HuH-7 (cell line): ENCODE results near the gene ARHGAP15.
"Not testable (repeated sequence)": the region's sequence is repeated elsewhere in the genome, so short reads cannot be mapped to it uniquely, and the experiment has no call there.

Experiments
- DNase-seq: peaks from one replicate; pipeline ENCODE4 v3.0.0; 2011; ENCODE audit warnings: low spot score

ARHGAP15 gene

GRCh38 chr2:143528021-143528420, 398.8 kb downstream of the ARHGAP15 start:
- no peak for DNase-seq

DNA sequence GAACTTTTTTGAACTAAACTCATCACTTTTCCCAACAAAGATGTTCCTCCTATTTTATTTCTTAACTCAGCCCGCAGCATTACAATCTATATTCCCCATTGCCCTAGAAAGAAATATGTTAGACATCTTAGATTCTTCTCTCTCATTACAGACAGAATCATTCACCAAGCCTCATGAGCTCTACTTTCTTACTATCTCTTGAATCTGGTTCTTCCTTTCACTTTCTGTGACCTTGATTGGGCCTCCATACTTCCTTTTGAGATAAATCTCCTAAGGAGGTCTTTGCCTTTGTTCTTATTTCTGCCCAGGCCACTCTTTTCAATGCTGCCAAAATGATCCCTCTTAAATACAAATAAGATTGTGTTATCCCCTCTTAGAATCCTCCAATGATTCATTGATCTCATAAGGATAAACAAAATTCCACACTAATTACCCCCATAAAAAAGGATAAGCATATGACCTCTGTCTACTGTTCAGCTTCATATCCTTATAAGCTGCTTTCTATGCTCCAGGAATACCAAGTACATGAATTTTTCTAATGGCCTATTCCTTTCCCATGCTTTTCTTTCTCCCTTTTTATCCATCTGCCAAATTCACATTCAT, 400.0 kb downstream of the ARHGAP15 start:
- DNase-seq: no peak

DNA sequence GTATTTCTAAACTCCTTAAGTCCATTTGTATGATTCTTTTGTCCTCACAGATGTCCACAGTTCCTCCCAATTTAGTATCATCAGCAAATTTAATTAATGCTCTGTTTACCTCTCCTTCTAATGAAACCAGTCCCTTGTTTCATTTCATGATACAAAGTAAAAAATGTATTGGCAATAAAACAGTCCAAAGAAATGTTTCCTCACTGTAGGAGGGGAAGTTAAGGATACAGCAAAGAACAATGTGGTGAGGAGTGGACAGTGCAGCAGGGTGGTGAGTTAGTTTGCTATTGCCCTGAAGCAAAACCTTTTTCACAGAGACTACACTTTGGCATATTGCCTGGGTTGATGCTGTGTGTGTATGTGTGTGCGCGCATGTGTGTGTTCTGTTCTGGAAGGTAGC, 401.5 kb downstream of the ARHGAP15 start:
- DNase-seq: no peak

DNA sequence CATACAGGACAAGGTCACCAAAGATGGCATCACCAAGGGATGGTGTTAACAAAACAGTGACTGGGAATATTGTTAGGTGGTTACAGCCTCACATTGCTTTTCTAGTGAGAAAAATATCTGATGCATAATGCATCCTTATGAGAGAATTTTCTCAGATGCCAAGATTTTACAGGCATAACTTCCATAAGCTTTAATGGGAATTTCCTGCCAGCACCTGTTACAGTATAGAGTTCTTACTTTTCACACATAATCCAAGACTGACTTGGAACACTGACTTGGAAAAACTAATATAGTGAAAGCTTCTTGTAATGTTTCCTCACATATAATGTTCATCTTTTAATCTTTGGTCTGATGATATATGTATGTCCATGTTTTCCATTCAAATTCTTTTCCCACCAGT, 402.8 kb downstream of the ARHGAP15 start:
- DNase-seq: no peak

DNA sequence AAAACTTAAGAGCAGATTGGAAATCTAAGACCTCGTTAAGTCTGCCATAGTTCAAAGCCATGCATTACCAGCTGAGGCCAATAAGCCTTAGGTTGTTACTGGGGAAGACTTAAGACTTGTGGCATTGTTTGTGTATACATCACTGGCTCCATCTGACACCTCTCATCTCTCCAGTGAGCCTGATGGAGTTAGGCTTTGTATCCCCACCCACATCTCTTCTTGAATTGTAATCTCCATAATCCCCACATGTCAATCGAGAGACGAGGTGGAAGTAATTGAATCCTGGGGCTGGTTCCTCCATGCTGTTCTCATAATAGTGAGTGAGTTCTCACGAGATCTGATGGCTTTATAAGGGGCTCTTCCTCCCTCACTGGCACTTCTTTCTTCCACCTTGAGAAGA, 404.6 kb downstream of the ARHGAP15 start:
- DNase-seq: no peak

DNA sequence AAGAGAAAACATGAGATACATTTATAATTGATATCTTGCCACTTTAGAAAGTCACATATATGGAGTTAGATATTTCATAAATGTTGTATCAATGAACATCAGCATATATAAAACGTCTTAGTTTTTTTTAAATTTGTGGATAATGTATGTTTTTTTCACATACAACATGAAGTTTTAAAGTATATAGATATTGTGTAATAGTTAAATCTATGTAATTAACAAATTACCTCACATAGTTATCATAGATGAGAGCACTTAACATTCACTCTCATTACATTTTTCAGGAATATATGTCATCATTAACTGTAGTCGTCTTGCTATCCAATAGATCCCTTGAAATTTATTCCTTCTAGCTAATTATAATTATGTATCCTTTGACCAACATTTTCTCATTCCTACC, 406.6 kb downstream of the ARHGAP15 start:
- DNase-seq: no peak

DNA sequence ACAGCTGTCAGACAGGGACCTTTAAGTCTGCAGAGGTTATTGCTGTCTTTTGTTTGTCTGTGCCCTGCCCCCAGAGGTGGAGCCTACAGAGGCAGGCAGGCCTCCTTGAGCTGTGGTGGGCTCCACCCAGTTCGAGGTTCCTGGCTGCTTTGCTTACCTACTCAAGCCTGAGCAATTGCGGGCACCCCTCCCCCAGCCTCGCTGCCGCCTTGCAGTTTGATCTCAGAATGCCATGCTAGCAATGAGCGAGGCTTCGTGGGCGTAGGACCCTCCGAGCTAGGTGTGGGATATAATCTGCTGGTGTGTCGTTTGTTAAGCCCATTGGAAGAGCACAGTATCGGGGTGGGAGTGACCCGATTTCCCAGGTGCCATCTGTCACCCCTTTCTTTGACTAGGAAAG, 412.7 kb downstream of the ARHGAP15 start:
- DNase-seq: not testable (repeated sequence)

DNA sequence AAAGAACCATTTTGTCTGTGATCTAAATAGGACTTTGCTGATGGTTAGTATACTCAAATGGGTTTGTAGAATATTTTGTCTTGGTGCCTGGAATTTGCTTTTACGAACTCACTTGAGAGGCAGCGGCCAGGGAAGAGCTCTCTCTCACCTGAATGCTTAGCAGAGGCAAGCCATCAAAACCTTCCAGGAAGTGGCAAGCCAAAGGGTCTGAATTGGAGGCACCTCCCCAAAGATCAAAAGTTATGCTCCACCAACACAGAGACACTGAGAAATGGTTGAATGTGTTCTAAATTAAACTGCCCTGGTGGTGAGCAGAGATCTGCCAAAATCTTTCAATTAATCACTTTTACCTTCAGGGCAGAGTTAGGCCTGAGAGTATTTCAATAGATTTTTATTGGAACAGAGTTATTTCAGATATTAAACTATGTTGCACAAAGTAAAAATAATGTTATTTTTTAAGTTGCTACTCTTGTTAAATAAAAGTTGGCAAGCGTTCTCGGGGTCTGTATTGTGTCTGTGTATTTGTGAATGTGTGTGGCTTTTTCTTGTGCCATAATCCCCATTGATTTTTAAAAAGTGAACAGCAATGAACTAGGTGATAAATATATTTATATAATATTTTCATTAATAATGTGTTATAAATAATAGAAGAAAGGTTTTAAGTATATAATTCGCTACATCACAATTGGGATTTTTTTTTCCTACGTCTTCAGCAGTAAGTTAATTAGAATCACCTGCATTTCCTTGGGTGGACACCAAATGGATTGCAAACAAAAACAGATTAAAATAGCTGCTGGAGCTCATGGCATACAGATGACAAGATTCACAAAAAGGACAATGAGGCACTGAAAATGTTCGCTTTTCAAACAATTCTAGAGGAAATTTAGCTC, 416.1 kb downstream of the ARHGAP15 start:
- no peak for DNase-seq

DNA sequence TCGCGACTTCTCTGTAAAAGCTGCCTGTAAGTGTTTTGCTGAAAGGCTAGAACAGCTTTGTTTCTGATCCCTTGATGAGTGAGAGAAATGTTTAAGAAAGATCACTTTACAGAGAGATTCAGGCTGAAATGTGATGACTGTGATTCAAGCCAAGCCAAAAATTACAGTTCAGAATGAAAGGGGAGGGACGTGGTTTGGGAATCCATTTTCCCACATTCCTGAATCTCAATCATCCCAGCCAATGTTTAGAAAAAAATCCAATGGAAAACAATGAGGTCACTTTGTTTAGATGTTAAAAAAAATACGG, 416.7 kb downstream of the ARHGAP15 start:
- DNase-seq: no peak

- no peak for DNase-seq
Observed at GRCh38 chr2:143548032-143548431, 418.8 kb downstream of the ARHGAP15 start.

DNA sequence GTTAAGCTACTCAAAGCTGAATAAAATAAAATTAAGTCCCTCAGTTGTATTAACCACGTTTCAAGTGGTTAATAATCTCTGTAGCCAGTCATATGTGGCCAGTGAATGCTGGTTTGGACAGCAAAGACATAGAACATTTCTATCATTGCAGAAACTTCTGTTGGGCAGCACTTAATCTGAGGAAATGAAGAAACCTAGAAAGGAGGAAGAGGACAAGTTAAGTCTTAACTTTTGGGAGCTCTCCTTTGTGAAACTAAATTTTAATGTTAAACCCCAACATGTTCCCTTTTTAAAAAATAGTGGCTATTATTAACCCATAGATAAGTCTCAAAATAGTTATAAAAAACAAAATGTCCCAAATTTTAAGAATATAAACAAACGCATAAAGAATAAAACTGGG, 421.3 kb downstream of the ARHGAP15 start:
- no peak for DNase-seq

DNA sequence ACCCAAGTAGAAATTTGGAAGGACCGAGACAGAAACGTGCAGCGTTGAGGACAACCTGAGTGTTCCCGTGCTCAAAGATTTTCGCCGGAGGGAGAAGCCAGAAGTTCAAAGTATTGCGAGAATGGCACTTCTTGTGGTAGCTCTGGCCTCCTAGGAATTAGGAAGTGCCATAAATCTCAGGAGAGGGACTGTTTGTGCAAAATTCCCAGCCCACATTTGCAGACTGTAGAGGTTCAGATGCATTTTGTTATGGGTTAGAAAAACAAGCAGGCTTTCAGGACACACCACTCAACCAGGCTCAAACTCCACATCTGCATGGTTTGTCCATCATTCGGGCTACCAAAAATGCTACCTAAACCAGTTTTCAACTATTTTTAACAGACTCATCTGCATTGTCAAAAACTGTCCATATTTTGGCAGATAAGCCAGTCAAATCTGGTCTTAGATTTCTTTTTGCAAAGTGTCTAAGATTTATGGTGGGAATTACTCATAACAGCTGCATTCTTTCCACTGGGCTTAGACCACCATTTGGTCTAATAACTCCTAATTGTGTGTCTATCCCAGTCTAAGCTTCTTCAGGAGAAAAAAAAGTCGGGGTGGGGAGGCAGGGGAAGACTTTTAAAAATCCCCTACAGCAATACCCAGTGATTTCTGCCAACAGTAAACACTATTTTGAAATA, 422.9 kb downstream of the ARHGAP15 start:
- no peak for DNase-seq

DNA sequence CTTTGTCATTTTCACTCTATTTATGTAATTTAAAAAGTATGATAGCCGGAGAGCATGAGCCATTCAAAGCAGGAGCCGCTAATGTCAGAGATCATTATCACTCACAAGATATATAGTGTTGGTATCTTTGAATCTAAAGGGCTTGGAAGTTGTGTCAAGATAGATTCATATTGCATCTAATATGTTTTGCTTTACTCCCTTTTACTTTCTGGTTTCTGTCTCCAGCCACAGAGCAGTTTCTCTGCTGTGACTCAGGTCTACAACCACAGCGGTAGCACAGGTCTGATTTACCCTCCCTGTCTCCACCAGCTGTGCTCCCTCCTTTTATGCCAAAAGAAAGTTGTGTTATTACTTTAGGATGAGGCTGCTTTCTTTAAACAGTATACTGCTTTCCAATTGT, 424.0 kb downstream of the ARHGAP15 start:
- no peak for DNase-seq

- no peak for DNase-seq
Observed at GRCh38 chr2:143558665-143559064, 429.4 kb downstream of the ARHGAP15 start.

- no peak for DNase-seq
Observed at GRCh38 chr2:143559147-143559546, 429.9 kb downstream of the ARHGAP15 start.

GRCh38 chr2:143560724-143561123, 431.5 kb downstream of the ARHGAP15 start:
- DNase-seq: no peak

DNA sequence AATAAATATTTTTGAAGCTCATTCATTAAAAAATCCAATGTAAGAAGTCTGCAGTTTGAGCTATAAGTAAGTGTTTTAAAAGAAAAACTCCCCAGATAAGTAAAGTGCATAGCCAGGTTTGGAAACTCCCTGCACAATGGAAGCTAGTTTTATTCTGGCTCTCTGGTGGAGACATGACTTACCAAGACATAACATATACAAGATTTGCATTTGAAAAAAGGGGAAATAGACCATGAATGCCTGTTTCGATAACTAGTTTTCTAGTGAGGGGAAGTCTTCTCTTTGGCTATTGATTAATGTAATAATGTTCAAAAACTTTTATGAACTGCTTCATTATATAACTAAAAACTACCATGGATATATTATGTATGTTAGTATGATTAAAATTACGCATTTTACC, 435.2 kb downstream of the ARHGAP15 start:
- no peak for DNase-seq

DNA sequence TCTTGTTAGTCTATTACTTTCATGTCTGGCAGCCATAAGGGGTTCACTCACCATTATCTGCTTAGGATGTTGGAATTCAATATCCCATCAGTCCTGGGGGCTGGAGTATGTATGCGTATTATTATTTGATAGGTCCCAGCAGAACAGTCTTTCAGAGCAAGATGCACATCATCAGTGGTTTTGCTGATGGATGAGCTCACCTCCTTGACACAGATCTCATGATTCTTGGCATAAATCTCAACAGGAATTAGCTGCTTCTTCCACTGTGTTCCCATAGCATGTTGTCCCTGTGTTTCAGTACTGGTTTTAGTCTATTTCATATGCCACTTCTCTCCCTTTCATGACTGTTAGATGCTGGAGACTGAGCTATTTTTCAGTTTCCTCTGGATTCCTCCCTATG, 442.5 kb downstream of the ARHGAP15 start:
- DNase-seq: no peak

GRCh38 chr2:143572421-143572820, 443.2 kb downstream of the ARHGAP15 start:
- no peak for DNase-seq

- DNase-seq: no peak
Observed at GRCh38 chr2:143574069-143574468, 444.9 kb downstream of the ARHGAP15 start.

- no peak for DNase-seq
Observed at GRCh38 chr2:143575340-143575739, 446.1 kb downstream of the ARHGAP15 start.

GRCh38 chr2:143577489-143577888, 448.3 kb downstream of the ARHGAP15 start:
- DNase-seq: no peak

- DNase-seq: no peak
Observed at GRCh38 chr2:143579456-143579855, 450.2 kb downstream of the ARHGAP15 start.
